HEK293 (cell line): ENCODE results near the gene B3GLCT.

Source experiments
- CTCF ChIA-PET: fragments of 350-600 bp; formaldehyde crosslinking; extraction: SDS; loops from one replicate; lab custom pipeline; 2021; ENCODE audit warnings: antibody characterized with exemption; lab: Yijun Ruan, JAX
- POLR2A ChIA-PET: fragments of 300-600 bp; formaldehyde crosslinking; extraction: SDS; loops from one replicate; lab custom pipeline; 2020; ENCODE audit warnings: antibody characterized with exemption, inconsistent platforms; lab: Yijun Ruan, JAX
- H3K27ac ChIP-seq: fragments of 200-500 bp; sonication (Bioruptor generic); 2 replicates; pipeline ENCODE4 v1.5.1; 2014; ENCODE audit warnings: low read depth, low read length, control low read depth, inconsistent platforms; ENCODE audit errors: extremely low read depth
- H3K36me3 ChIP-seq, 2 experiments: fragments of 200-500 bp in 1 of 2; sonication (Bioruptor generic) in 1 of 2; 1 replicate in 1 of 2; 2 replicates in 1 of 2; pipeline ENCODE4 v1.5.1; 2014 to 2017; ENCODE audit warnings: inconsistent platforms in 2 of 2, low read length in 2 of 2; ENCODE audit not compliant: control insufficient read depth in 2 of 2, insufficient read depth in 1 of 2
- H3K4me1 ChIP-seq: fragments of 200-500 bp; sonication (Bioruptor generic); 2 replicates; pipeline ENCODE4 v1.5.1; 2014; ENCODE audit warnings: mild to moderate bottlenecking, low read length, inconsistent platforms; ENCODE audit not compliant: control insufficient read depth, insufficient read depth
- H3K4me3 ChIP-seq: 2 replicates; pipeline ENCODE4 v1.5.1; 2011; ENCODE audit warnings: low read depth, mild to moderate bottlenecking, control low read depth, low read length, moderate library complexity
- H3K9me3 ChIP-seq: fragments of 200-500 bp; sonication (Bioruptor generic); 2 replicates; pipeline ENCODE4 v1.5.1; 2014; ENCODE audit warnings: low read depth, low read length, inconsistent platforms; ENCODE audit not compliant: control insufficient read depth, insufficient read depth
- GLI2 ChIP-seq: fragments of 450-650 bp; formaldehyde crosslinking; IDR thresholded peaks from 2 replicates; pipeline ENCODE4; 2017; ENCODE audit warnings: missing biosample characterization, missing genetic modification characterization, low read depth, borderline replicate concordance
- GLIS1 ChIP-seq: fragments of 450-650 bp; formaldehyde crosslinking; IDR thresholded peaks from 2 replicates; pipeline ENCODE4 v1.5.1; 2016; ENCODE audit warnings: missing biosample characterization, missing genetic modification characterization
- HOXD13 ChIP-seq: sonication (generic); formaldehyde crosslinking; IDR thresholded peaks from 2 replicates; pipeline ENCODE4 v1.8.0; 2022; ENCODE audit warnings: missing genetic modification reagents, borderline replicate concordance
- MYNN ChIP-seq: fragments of 450-650 bp; formaldehyde crosslinking; IDR thresholded peaks from 2 replicates; pipeline ENCODE4 v1.5.1; 2016; ENCODE audit warnings: missing biosample characterization, missing genetic modification characterization, borderline replicate concordance
- SP7 ChIP-seq: fragments of 450-650 bp; formaldehyde crosslinking; IDR thresholded peaks from 2 replicates; pipeline ENCODE4 v1.5.1; 2016; ENCODE audit warnings: missing biosample characterization, missing genetic modification characterization
- TCF7L2 ChIP-seq: IDR thresholded peaks from 2 replicates; pipeline ENCODE4 v1.6.1; 2011; ENCODE audit warnings: low read depth, mild to moderate bottlenecking, inconsistent platforms, low read length, moderate library complexity, borderline replicate concordance
- ZFHX2 ChIP-seq: fragments of 450-650 bp; formaldehyde crosslinking; conservative IDR thresholded peaks from 2 replicates; pipeline ENCODE4 v1.5.1; 2016; ENCODE audit warnings: missing biosample characterization, missing genetic modification characterization
- ZIC2 ChIP-seq: fragments of 450-650 bp; formaldehyde crosslinking; IDR thresholded peaks from 2 replicates; pipeline ENCODE4 v1.5.1; 2016; ENCODE audit warnings: missing biosample characterization, missing genetic modification characterization
- ZNF132 ChIP-seq: fragments of 450-650 bp; formaldehyde crosslinking; IDR thresholded peaks from 2 replicates; pipeline ENCODE4 v1.5.1; 2017; ENCODE audit warnings: missing biosample characterization, missing genetic modification characterization, borderline replicate concordance
- ZNF202 ChIP-seq: fragments of 450-650 bp; formaldehyde crosslinking; IDR thresholded peaks from 2 replicates; pipeline ENCODE4 v1.5.1; 2016; ENCODE audit warnings: missing biosample characterization, missing genetic modification characterization, borderline replicate concordance
- ZNF248 ChIP-seq: fragments of 450-650 bp; formaldehyde crosslinking; IDR thresholded peaks from 2 replicates; pipeline ENCODE4 v1.5.1; 2017; ENCODE audit warnings: missing biosample characterization, missing genetic modification characterization
- ZNF266 ChIP-seq: fragments of 450-650 bp; formaldehyde crosslinking; IDR thresholded peaks from 2 replicates; pipeline ENCODE4 v1.5.1; 2016; ENCODE audit warnings: missing biosample characterization, missing genetic modification characterization, low read depth
- ZNF350 ChIP-seq: fragments of 450-650 bp; formaldehyde crosslinking; IDR thresholded peaks from 2 replicates; pipeline ENCODE4 v1.5.0; 2017; ENCODE audit warnings: missing biosample characterization, mild to moderate bottlenecking, missing genetic modification characterization
- ZNF426 ChIP-seq: fragments of 450-650 bp; formaldehyde crosslinking; IDR thresholded peaks from 2 replicates; pipeline ENCODE4 v1.5.1; 2017; ENCODE audit warnings: missing biosample characterization, missing genetic modification characterization, mild to moderate bottlenecking, inconsistent platforms, moderate library complexity
- ZNF521 ChIP-seq: fragments of 450-650 bp; formaldehyde crosslinking; IDR thresholded peaks from 2 replicates; pipeline ENCODE4 v1.5.1; 2017; ENCODE audit warnings: missing biosample characterization, mild to moderate bottlenecking, missing genetic modification characterization
- ZNF600 ChIP-seq: fragments of 450-650 bp; formaldehyde crosslinking; IDR thresholded peaks from 2 replicates; pipeline ENCODE4 v1.5.1; 2016; ENCODE audit warnings: missing biosample characterization, missing genetic modification characterization
- ZNF629 ChIP-seq: fragments of 450-650 bp; formaldehyde crosslinking; IDR thresholded peaks from 2 replicates; pipeline ENCODE4 v1.5.1; 2017; ENCODE audit warnings: missing biosample characterization, missing genetic modification characterization
- ZNF654 ChIP-seq: fragments of 450-650 bp; formaldehyde crosslinking; IDR thresholded peaks from 2 replicates; pipeline ENCODE4 v1.5.1; 2016; ENCODE audit warnings: low read depth, missing biosample characterization, missing genetic modification characterization
- ZSCAN23 ChIP-seq: fragments of 450-650 bp; formaldehyde crosslinking; IDR thresholded peaks from 2 replicates; pipeline ENCODE4 v1.5.1; 2016; ENCODE audit warnings: missing biosample characterization, missing genetic modification characterization
- TF ChIP-seq, protein P1 (sequence below): fragments of 450-650 bp; formaldehyde crosslinking; optimal IDR thresholded peaks from 2 replicates; pipeline ENCODE3; 2016; ENCODE audit warnings: missing biosample characterization, mild to moderate bottlenecking, missing genetic modification characterization
- TF ChIP-seq, protein P2 (sequence below): fragments of 450-650 bp; formaldehyde crosslinking; IDR thresholded peaks from 2 replicates; pipeline ENCODE4 v1.5.1; 2016; ENCODE audit warnings: missing biosample characterization, missing genetic modification characterization
- TF ChIP-seq, protein P3 (sequence below): fragments of 450-650 bp; formaldehyde crosslinking; IDR thresholded peaks from 2 replicates; pipeline ENCODE4 v1.5.1; 2016; ENCODE audit warnings: missing biosample characterization, missing genetic modification characterization
- TF ChIP-seq, protein P4 (sequence below): fragments of 450-650 bp; formaldehyde crosslinking; conservative IDR thresholded peaks from 2 replicates; pipeline ENCODE4 v1.5.1; 2016; ENCODE audit warnings: low read depth, missing biosample characterization, missing genetic modification characterization

The B3GLCT gene

DNA sequence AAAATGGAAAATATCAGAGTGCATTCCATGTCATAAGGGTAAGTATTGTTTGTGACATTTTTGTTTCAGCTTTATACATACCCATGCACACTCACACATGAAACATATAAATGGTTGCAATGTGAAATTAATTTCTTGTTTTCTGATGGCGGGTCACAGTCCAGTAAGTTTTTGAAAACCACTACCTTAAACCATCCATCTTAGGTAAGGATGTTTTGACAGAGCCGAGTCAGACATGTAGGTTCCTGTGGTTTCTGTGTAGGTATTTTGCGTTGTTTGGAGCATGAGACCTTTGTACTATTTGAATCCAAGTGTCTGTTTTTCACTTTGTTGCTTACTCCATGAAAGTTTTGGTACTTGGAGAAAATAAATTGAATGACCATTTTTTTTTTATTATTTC is 121.7 kb downstream of the B3GLCT start:
- POLR2A ChIA-PET, result no interaction called here

DNA sequence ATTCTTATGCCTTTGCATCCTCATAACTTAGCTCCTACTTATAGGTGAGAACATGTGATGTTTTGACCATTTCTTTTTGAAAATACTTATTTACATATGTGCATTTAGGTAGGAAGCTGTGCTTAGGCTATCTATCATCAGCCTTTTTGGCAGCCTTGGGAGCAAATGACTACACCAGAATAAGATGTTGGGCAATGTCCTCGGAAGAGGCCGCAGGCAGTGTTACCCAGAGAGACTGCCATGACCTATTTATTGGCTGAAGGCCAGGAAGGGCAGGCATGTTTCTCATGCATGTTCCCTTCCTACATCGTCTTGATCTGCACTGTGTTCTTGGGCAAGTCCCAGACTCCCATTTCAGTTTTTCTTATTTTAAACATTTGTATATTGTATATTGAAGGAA is 122.3 kb downstream of the B3GLCT start:
- Histone ChIP-seq H3K27ac (no peak overlapping the region), H3K4me1 (no peaks in the 10 kb centered on the region), H3K9me3 (no peaks in the 10 kb centered on the region), H3K36me3 (peaks cover 4 to 9% of the 10 kb centered on the region in 2 experiments; a peak in 1 of 3 replicates), H3K4me3 (no peak overlapping the region)
- ChIA-PET POLR2A (no interaction called here), CTCF (no interaction called here)
- TF ChIP-seq ZFHX2 (tag by site-specific recombination) (no peak), ZNF521 (tag by site-specific recombination) (no peak), GLIS1 (no peak), ZNF654 (tag by site-specific recombination) (no peak), ZNF248 (tag by site-specific recombination) (no peak), ZNF266 (tag by site-specific recombination) (no peak)
- TF ChIP-seq, protein P1, sequence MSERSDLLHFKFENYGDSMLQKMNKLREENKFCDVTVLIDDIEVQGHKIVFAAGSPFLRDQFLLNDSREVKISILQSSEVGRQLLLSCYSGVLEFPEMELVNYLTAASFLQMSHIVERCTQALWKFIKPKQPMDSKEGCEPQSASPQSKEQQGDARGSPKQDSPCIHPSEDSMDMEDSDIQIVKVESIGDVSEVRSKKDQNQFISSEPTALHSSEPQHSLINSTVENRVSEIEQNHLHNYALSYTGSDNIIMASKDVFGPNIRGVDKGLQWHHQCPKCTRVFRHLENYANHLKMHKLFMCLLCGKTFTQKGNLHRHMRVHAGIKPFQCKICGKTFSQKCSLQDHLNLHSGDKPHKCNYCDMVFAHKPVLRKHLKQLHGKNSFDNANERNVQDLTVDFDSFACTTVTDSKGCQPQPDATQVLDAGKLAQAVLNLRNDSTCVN (tag by site-specific recombination), result no peak

More for the DNA sequence above, 121.7 kb downstream of the B3GLCT start:
- Histone ChIP-seq H3K36me3 (peaks cover 4 to 9% of the 10 kb centered on the region in 2 experiments; a peak in 1 of 3 replicates), H3K4me3 (no peak overlapping the region), H3K4me1 (no peaks in the 10 kb centered on the region), H3K27ac (no peak overlapping the region), H3K9me3 (no peaks in the 10 kb centered on the region)
- CTCF ChIA-PET, result no interaction called here
- TF ChIP-seq HOXD13 (CRISPR knock-in tag) (no peak), ZNF426 (tag by site-specific recombination) (no peak), ZNF350 (tag by site-specific recombination) (no peak), ZNF600 (no peak), TCF7L2 (no peak), MYNN (tag by site-specific recombination) (no peak), ZSCAN23 (tag by site-specific recombination) (no peak), SP7 (tag by site-specific recombination) (no peak), ZNF132 (tag by site-specific recombination) (no peak), ZIC2 (tag by site-specific recombination) (no peak), ZNF629 (tag by site-specific recombination) (no peak), ZNF202 (tag by site-specific recombination) (no peak), GLI2 (no peak)
- TF ChIP-seq, protein P2, sequence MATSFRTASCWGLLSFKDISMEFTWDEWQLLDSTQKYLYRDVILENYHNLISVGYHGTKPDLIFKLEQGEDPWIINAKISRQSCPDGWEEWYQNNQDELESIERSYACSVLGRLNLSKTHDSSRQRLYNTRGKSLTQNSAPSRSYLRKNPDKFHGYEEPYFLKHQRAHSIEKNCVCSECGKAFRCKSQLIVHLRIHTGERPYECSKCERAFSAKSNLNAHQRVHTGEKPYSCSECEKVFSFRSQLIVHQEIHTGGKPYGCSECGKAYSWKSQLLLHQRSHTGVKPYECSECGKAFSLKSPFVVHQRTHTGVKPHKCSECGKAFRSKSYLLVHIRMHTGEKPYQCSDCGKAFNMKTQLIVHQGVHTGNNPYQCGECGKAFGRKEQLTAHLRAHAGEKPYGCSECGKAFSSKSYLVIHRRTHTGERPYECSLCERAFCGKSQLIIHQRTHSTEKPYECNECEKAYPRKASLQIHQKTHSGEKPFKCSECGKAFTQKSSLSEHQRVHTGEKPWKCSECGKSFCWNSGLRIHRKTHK, result no peak
- TF ChIP-seq, protein P1 (tag by site-specific recombination), result no peak
- TF ChIP-seq, protein P3, sequence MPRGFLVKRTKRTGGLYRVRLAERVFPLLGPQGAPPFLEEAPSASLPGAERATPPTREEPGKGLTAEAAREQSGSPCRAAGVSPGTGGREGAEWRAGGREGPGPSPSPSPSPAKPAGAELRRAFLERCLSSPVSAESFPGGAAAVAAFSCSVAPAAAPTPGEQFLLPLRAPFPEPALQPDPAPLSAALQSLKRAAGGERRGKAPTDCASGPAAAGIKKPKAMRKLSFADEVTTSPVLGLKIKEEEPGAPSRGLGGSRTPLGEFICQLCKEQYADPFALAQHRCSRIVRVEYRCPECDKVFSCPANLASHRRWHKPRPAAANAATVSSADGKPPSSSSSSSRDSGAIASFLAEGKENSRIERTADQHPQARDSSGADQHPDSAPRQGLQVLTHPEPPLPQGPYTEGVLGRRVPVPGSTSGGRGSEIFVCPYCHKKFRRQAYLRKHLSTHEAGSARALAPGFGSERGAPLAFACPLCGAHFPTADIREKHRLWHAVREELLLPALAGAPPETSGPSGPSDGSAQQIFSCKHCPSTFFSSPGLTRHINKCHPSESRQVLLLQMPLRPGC (tag by site-specific recombination), result no peak
- TF ChIP-seq, protein P4, sequence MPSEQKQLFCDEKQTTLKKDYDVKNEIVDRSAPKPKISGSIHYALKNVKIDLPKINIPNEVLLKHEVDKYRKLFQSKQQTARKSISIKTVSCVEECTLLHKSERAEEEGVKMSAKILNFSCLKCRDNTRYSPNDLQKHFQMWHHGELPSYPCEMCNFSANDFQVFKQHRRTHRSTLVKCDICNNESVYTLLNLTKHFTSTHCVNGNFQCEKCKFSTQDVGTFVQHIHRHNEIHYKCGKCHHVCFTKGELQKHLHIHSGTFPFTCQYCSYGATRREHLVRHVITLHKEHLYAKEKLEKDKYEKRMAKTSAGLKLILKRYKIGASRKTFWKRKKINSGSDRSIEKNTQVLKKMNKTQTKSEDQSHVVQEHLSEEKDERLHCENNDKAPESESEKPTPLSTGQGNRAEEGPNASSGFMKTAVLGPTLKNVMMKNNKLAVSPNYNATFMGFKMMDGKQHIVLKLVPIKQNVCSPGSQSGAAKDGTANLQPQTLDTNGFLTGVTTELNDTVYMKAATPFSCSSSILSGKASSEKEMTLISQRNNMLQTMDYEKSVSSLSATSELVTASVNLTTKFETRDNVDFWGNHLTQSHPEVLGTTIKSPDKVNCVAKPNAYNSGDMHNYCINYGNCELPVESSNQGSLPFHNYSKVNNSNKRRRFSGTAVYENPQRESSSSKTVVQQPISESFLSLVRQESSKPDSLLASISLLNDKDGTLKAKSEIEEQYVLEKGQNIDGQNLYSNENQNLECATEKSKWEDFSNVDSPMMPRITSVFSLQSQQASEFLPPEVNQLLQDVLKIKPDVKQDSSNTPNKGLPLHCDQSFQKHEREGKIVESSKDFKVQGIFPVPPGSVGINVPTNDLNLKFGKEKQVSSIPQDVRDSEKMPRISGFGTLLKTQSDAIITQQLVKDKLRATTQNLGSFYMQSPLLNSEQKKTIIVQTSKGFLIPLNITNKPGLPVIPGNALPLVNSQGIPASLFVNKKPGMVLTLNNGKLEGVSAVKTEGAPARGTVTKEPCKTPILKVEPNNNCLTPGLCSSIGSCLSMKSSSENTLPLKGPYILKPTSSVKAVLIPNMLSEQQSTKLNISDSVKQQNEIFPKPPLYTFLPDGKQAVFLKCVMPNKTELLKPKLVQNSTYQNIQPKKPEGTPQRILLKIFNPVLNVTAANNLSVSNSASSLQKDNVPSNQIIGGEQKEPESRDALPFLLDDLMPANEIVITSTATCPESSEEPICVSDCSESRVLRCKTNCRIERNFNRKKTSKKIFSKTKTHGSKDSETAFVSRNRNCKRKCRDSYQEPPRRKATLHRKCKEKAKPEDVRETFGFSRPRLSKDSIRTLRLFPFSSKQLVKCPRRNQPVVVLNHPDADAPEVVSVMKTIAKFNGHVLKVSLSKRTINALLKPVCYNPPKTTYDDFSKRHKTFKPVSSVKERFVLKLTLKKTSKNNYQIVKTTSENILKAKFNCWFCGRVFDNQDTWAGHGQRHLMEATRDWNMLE, result no peak
